Measurements from ENCODE around the gene HSFX3. TPM values are rescaled to one million over a fixed set of nuclear protein-coding genes. Genes with fewer than 3 reads are reported as not detected.
"Not testable (repeated sequence)": the region's sequence is repeated elsewhere in the genome, so short reads cannot be mapped to it uniquely, and the experiment has no call there.

Gene HSFX3
- total and polyA plus RNA-seq, 4 donors = 0.39 to 0.48 TPM; not detected in 2

DNA sequence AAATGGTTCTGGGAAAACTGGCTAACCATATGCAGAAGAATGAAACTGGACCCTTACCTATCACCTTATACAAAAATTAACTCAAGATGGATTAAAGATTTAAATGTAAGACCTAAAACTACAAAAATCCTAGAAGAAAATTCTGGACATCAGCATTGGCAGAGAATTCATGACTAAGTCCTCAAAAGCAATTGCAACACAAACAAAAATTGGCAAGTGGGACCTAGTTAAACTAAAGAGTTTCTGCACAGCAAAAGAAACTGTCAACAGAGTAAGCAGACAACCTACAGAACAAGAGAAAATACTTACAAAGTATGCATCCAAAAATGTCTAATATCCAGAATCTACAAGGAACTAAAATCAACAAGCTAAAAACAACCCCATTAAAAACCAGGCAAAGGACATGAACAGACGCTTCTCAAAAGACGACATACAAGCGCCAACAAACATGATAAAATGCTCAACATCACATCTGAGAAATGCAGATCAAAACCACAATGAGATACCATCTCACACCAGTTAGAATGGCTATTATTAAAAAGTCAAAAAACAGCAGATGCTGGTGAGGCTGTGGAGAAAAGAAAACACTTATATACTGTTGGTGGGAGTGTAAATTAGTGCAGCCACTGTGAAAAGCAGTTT is 29.0 kb downstream of the HSFX3 start:
- not testable (repeated sequence) for H3K9me3 ChIP-seq (ENCODE audit: control insufficient read depth, insufficient read depth, low read length); H3K36me3 ChIP-seq (ENCODE audit: control insufficient read depth, insufficient read depth, low read length); H3K4me3 ChIP-seq (ENCODE audit: low read depth, low read length); H3K27me3 ChIP-seq (ENCODE audit: control insufficient read depth, insufficient read depth, low read length); DNase-seq (ENCODE audit: low read depth in 4 of 6, low spot score in 6 of 6); H3K4me1 ChIP-seq (ENCODE audit: control insufficient read depth, insufficient read depth, low read length); H3K27ac ChIP-seq (ENCODE audit: low read depth, low read length)
- WGBS (ENCODE audit: insufficient coverage) = 90% methylated on average over 2 of the region's 3 CpGs

- no peaks in the 10 kb centered on the region for H3K36me3 ChIP-seq (ENCODE audit: control insufficient read depth, insufficient read depth, low read length)
- no peaks in the 10 kb centered on the region for H3K4me1 ChIP-seq (ENCODE audit: control insufficient read depth, insufficient read depth, low read length)
- no peak overlapping the region for H3K27ac ChIP-seq (ENCODE audit: low read depth, low read length)
- no peaks in the 10 kb centered on the region for H3K9me3 ChIP-seq (ENCODE audit: control insufficient read depth, insufficient read depth, low read length)
- H3K27me3 ChIP-seq (ENCODE audit: control insufficient read depth, insufficient read depth, low read length) = no peaks in the 10 kb centered on the region
- H3K4me3 ChIP-seq (ENCODE audit: low read depth, low read length) = no peak overlapping the region
- no CpG with 5 or more reads among the region's 7 CpGs for WGBS (ENCODE audit: insufficient coverage)
- DNase-seq (ENCODE audit: low read depth in 4 of 6, low spot score in 6 of 6) = no peak
Measured at GRCh38 chrX:149518236-149518635, 31.5 kb downstream of the HSFX3 start.

DNA sequence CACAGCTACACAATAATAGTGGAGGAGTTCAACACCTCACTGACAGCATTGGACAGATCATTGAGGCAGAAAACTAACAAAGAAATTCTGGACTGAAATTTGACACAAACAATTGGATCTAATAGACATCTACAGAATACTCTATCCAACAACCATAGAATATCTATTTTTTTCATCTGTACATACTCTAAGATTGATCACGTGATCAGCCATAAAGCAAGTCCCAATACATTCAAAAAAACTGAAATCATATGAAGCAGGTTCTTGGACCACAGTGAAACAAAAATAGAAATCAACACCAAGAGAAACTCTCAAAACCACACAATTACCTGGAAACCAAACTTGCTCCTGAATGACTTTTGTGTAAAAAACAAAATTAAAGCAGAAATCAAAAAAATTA is 32.4 kb downstream of the HSFX3 start:
- 40% methylated on average over 1 of the region's 1 CpG for WGBS (ENCODE audit: insufficient coverage)
- H3K9me3 ChIP-seq (ENCODE audit: control insufficient read depth, insufficient read depth, low read length) = no peaks in the 10 kb centered on the region
- no peak for DNase-seq (ENCODE audit: low read depth in 4 of 6, low spot score in 6 of 6)
- no peak overlapping the region for H3K4me3 ChIP-seq (ENCODE audit: low read depth, low read length)
- no peak overlapping the region for H3K27ac ChIP-seq (ENCODE audit: low read depth, low read length)
- H3K36me3 ChIP-seq (ENCODE audit: control insufficient read depth, insufficient read depth, low read length) = no peaks in the 10 kb centered on the region
- H3K4me1 ChIP-seq (ENCODE audit: control insufficient read depth, insufficient read depth, low read length) = peaks cover 3% of the 10 kb centered on the region
- H3K27me3 ChIP-seq (ENCODE audit: control insufficient read depth, insufficient read depth, low read length) = no peaks in the 10 kb centered on the region

DNA sequence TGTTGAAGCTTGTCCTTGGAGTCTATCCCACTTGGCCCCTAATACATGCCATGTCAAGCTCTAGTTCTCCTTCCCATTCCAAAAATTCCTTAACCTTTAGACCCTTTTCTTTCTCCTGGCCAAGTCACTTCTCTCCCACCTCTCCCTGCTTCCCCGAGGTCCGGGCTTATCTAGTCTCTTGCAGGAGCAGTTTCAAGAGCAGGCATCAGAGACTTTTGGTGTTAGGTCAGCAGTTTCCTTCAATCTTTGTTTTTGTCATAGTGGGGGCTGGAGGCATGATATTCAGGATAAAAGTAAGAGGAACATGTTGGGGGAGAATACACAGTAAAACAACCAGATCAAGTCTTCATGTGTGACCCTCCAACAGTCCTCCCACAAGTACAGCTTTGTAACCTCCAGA is 33.1 kb downstream of the HSFX3 start:
- Histone ChIP-seq H3K27ac (ENCODE audit: low read depth, low read length) (no peak overlapping the region), H3K9me3 (ENCODE audit: control insufficient read depth, insufficient read depth, low read length) (no peaks in the 10 kb centered on the region), H3K27me3 (ENCODE audit: control insufficient read depth, insufficient read depth, low read length) (no peaks in the 10 kb centered on the region), H3K4me1 (ENCODE audit: control insufficient read depth, insufficient read depth, low read length) (peaks cover 3% of the 10 kb centered on the region), H3K4me3 (ENCODE audit: low read depth, low read length) (no peak overlapping the region), H3K36me3 (ENCODE audit: control insufficient read depth, insufficient read depth, low read length) (no peaks in the 10 kb centered on the region)
- no peak for DNase-seq (ENCODE audit: low read depth in 4 of 6, low spot score in 6 of 6)
- no CpG with 5 or more reads among the region's 2 CpGs for WGBS (ENCODE audit: insufficient coverage)

- H3K27me3 ChIP-seq (ENCODE audit: control insufficient read depth, insufficient read depth, low read length) = no peaks in the 10 kb centered on the region
- WGBS (ENCODE audit: insufficient coverage) = 83% methylated on average over 3 of the region's 4 CpGs
- peaks cover 3% of the 10 kb centered on the region for H3K4me1 ChIP-seq (ENCODE audit: control insufficient read depth, insufficient read depth, low read length)
- no peaks in the 10 kb centered on the region for H3K36me3 ChIP-seq (ENCODE audit: control insufficient read depth, insufficient read depth, low read length)
- no peaks in the 10 kb centered on the region for H3K9me3 ChIP-seq (ENCODE audit: control insufficient read depth, insufficient read depth, low read length)
- no peak overlapping the region for H3K4me3 ChIP-seq (ENCODE audit: low read depth, low read length)
- H3K27ac ChIP-seq (ENCODE audit: low read depth, low read length) = no peak overlapping the region
- no peak for DNase-seq (ENCODE audit: low read depth in 4 of 6, low spot score in 6 of 6)
Measured at GRCh38 chrX:149515954-149516602, 33.6 kb downstream of the HSFX3 start.

GRCh38 chrX:149513825-149514428 is 35.8 kb downstream of the HSFX3 start:
- Histone ChIP-seq H3K4me3 (ENCODE audit: low read depth, low read length) (no peak overlapping the region), H3K4me1 (ENCODE audit: control insufficient read depth, insufficient read depth, low read length) (peaks cover 9% of the 10 kb centered on the region), H3K9me3 (ENCODE audit: control insufficient read depth, insufficient read depth, low read length) (no peaks in the 10 kb centered on the region), H3K27me3 (ENCODE audit: control insufficient read depth, insufficient read depth, low read length) (no peaks in the 10 kb centered on the region), H3K27ac (ENCODE audit: low read depth, low read length) (no peak overlapping the region), H3K36me3 (ENCODE audit: control insufficient read depth, insufficient read depth, low read length) (no peaks in the 10 kb centered on the region)
- DNase-seq (ENCODE audit: low read depth in 4 of 6, low spot score in 6 of 6) = no peak
- 78% methylated on average over 8 of the region's 9 CpGs for WGBS (ENCODE audit: insufficient coverage)

GRCh38 chrX:149512225-149512885 is 37.4 kb downstream of the HSFX3 start:
- no peaks in the 10 kb centered on the region for H3K9me3 ChIP-seq (ENCODE audit: control insufficient read depth, insufficient read depth, low read length)
- H3K27ac ChIP-seq (ENCODE audit: low read depth, low read length) = no peak overlapping the region
- 63% methylated on average over 4 of the region's 4 CpGs for WGBS (ENCODE audit: insufficient coverage)
- H3K27me3 ChIP-seq (ENCODE audit: control insufficient read depth, insufficient read depth, low read length) = no peaks in the 10 kb centered on the region
- no peaks in the 10 kb centered on the region for H3K36me3 ChIP-seq (ENCODE audit: control insufficient read depth, insufficient read depth, low read length)
- peak in 3 of 6 donors; percentile 20 to 55 (median 54) for DNase-seq (ENCODE audit: low read depth in 4 of 6, low spot score in 6 of 6)
- peaks cover 9% of the 10 kb centered on the region for H3K4me1 ChIP-seq (ENCODE audit: control insufficient read depth, insufficient read depth, low read length)
- H3K4me3 ChIP-seq (ENCODE audit: low read depth, low read length) = no peak overlapping the region

GRCh38 chrX:149511081-149511480 is 38.6 kb downstream of the HSFX3 start:
- WGBS (ENCODE audit: insufficient coverage) = 35% methylated on average over 3 of the region's 5 CpGs
- Histone ChIP-seq H3K4me1 (ENCODE audit: control insufficient read depth, insufficient read depth, low read length) (peaks cover 9% of the 10 kb centered on the region), H3K9me3 (ENCODE audit: control insufficient read depth, insufficient read depth, low read length) (no peaks in the 10 kb centered on the region), H3K36me3 (ENCODE audit: control insufficient read depth, insufficient read depth, low read length) (no peaks in the 10 kb centered on the region), H3K27ac (ENCODE audit: low read depth, low read length) (no peak overlapping the region), H3K4me3 (ENCODE audit: low read depth, low read length) (no peak overlapping the region), H3K27me3 (ENCODE audit: control insufficient read depth, insufficient read depth, low read length) (no peaks in the 10 kb centered on the region)
- no peak for DNase-seq (ENCODE audit: low read depth in 4 of 6, low spot score in 6 of 6)

GRCh38 chrX:149510386-149510785 is 39.3 kb downstream of the HSFX3 start:
- Histone ChIP-seq H3K4me3 (ENCODE audit: low read depth, low read length) (no peak overlapping the region), H3K4me1 (ENCODE audit: control insufficient read depth, insufficient read depth, low read length) (peaks cover 9% of the 10 kb centered on the region), H3K36me3 (ENCODE audit: control insufficient read depth, insufficient read depth, low read length) (no peaks in the 10 kb centered on the region), H3K27me3 (ENCODE audit: control insufficient read depth, insufficient read depth, low read length) (no peaks in the 10 kb centered on the region), H3K27ac (ENCODE audit: low read depth, low read length) (no peak overlapping the region), H3K9me3 (ENCODE audit: control insufficient read depth, insufficient read depth, low read length) (no peaks in the 10 kb centered on the region)
- DNase-seq (ENCODE audit: low read depth in 4 of 6, low spot score in 6 of 6) = peak in 2 of 6 donors; percentile 14 to 15
- no CpG with 5 or more reads among the region's 4 CpGs for WGBS (ENCODE audit: insufficient coverage)

All from spinal cord (tissue), 10 donors.